Large intestine (tissue), 3 donors: ENCODE measurements around the gene NFIB. TPM values are rescaled to one million over a fixed set of nuclear protein-coding genes. Genes with fewer than 3 reads are reported as not detected.

ENCODE experiments used
- DNase-seq, 2 donors: peaks; one replicate each; pipeline versions ENCODE4 v3.0.0 to v3.0.0-alpha.2; 2013
- H3K27ac ChIP-seq: one replicate; pipeline ENCODE4 v1.5.1; 2013; ENCODE audit warnings: low read length
- H3K27me3 ChIP-seq: 2 replicates; pipeline ENCODE4 v1.6.1; 2013; ENCODE audit warnings: low read length; ENCODE audit not compliant: control insufficient read depth, insufficient read depth
- H3K36me3 ChIP-seq: 2 replicates; pipeline ENCODE4 v1.6.1; 2013; ENCODE audit warnings: low read length; ENCODE audit not compliant: control insufficient read depth, insufficient read depth
- H3K4me1 ChIP-seq: one replicate; pipeline ENCODE4 v1.6.1; 2013; ENCODE audit warnings: low read length; ENCODE audit not compliant: control insufficient read depth, insufficient read depth
- H3K4me3 ChIP-seq: one replicate; pipeline ENCODE4 v1.5.1; 2013; ENCODE audit warnings: low read length
- H3K9me3 ChIP-seq: one replicate; pipeline ENCODE4 v1.6.1; 2013; ENCODE audit warnings: mild to moderate bottlenecking, low read depth, low read length, moderate library complexity; ENCODE audit not compliant: control insufficient read depth
- WGBS: methylation state at CpG from one replicate; pipeline ENCODE4 v1.1.5; 2013; ENCODE audit warnings: low lambda C conversion rate; ENCODE audit not compliant: insufficient coverage; 5-methylcytosine and 5-hydroxymethylcytosine counted together
- polyA plus RNA-seq: library from polyadenylated mRNA; unstranded; fragments of 120-200 nt; gene quantifications from one replicate; pipeline ENCODE4 v1.2.1, GENCODE V29; 2013

Gene NFIB
- polyA plus RNA-seq, 1 donor, result 16.6 TPM

- H3K4me1 ChIP-seq, result peaks cover 10% of the 10 kb centered on the region
- H3K9me3 ChIP-seq, result no peaks in the 10 kb centered on the region
- no peak overlapping the region for H3K4me3 ChIP-seq
- no peaks in the 10 kb centered on the region for H3K36me3 ChIP-seq
- H3K27ac ChIP-seq, result no peak overlapping the region
- no peaks in the 10 kb centered on the region for H3K27me3 ChIP-seq
- WGBS, result no CpG with 5 or more reads among the region's 3 CpGs
- no peak for DNase-seq
Observed at GRCh38 chr9:14214065-14214684, 99.8 kb downstream of the NFIB start.

GRCh38 chr9:14213504-14213903 lies 100.4 kb downstream of the NFIB start:
- no peaks in the 10 kb centered on the region for H3K27me3 ChIP-seq
- no CpG with 5 or more reads among the region's 2 CpGs for WGBS
- H3K4me3 ChIP-seq, result no peak overlapping the region
- DNase-seq, result peak; percentile 54 to 82
- H3K9me3 ChIP-seq, result no peaks in the 10 kb centered on the region
- H3K4me1 ChIP-seq, result peaks cover 10% of the 10 kb centered on the region
- H3K27ac ChIP-seq, result peak overlapping the region; percentile 73
- H3K36me3 ChIP-seq, result no peaks in the 10 kb centered on the region

GRCh38 chr9:14212697-14213420 lies 101.1 kb downstream of the NFIB start:
- 68% methylated on average over 3 of the region's 5 CpGs for WGBS
- no peaks in the 10 kb centered on the region for H3K27me3 ChIP-seq
- peak overlapping the region; percentile 73 for H3K27ac ChIP-seq
- peak in 1 of 2 donors; percentile 66 for DNase-seq
- no peak overlapping the region for H3K4me3 ChIP-seq
- no peaks in the 10 kb centered on the region for H3K9me3 ChIP-seq
- no peaks in the 10 kb centered on the region for H3K36me3 ChIP-seq
- H3K4me1 ChIP-seq, result peaks cover 10% of the 10 kb centered on the region

GRCh38 chr9:14212077-14212476 lies 101.9 kb downstream of the NFIB start:
- Histone ChIP-seq H3K9me3 (no peaks in the 10 kb centered on the region), H3K4me3 (no peak overlapping the region), H3K36me3 (no peaks in the 10 kb centered on the region), H3K27me3 (no peaks in the 10 kb centered on the region), H3K4me1 (peaks cover 10% of the 10 kb centered on the region), H3K27ac (no peak overlapping the region)
- no peak for DNase-seq
- 100% methylated on average over 1 of the region's 1 CpG for WGBS

GRCh38 chr9:14211564-14211963 lies 102.4 kb downstream of the NFIB start:
- 100% methylated on average over 1 of the region's 6 CpGs for WGBS
- H3K4me3 ChIP-seq, result no peak overlapping the region
- H3K4me1 ChIP-seq, result peaks cover 10% of the 10 kb centered on the region
- H3K27ac ChIP-seq, result no peak overlapping the region
- H3K9me3 ChIP-seq, result no peaks in the 10 kb centered on the region
- H3K27me3 ChIP-seq, result no peaks in the 10 kb centered on the region
- no peak for DNase-seq
- H3K36me3 ChIP-seq, result no peaks in the 10 kb centered on the region

GRCh38 chr9:14210428-14210827 lies 103.5 kb downstream of the NFIB start:
- Histone ChIP-seq H3K4me3 (no peak overlapping the region), H3K27me3 (no peaks in the 10 kb centered on the region), H3K27ac (no peak overlapping the region), H3K36me3 (no peaks in the 10 kb centered on the region), H3K9me3 (no peaks in the 10 kb centered on the region), H3K4me1 (peaks cover 10% of the 10 kb centered on the region)
- WGBS, result 60% methylated on average over 3 of the region's 3 CpGs
- DNase-seq, result no peak

- H3K9me3 ChIP-seq, result no peaks in the 10 kb centered on the region
- H3K27ac ChIP-seq, result no peak overlapping the region
- H3K4me1 ChIP-seq, result peaks cover 10% of the 10 kb centered on the region
- DNase-seq, result no peak
- WGBS, result 89% methylated on average over 2 of the region's 8 CpGs
- H3K27me3 ChIP-seq, result no peaks in the 10 kb centered on the region
- H3K4me3 ChIP-seq, result no peak overlapping the region
- H3K36me3 ChIP-seq, result no peaks in the 10 kb centered on the region
Observed at GRCh38 chr9:14209399-14210345, 104.3 kb downstream of the NFIB start.

- DNase-seq, result no peak
- no peaks in the 10 kb centered on the region for H3K4me1 ChIP-seq
- H3K27me3 ChIP-seq, result no peaks in the 10 kb centered on the region
- H3K36me3 ChIP-seq, result no peaks in the 10 kb centered on the region
- no peak overlapping the region for H3K4me3 ChIP-seq
- WGBS, result 80% methylated on average over 1 of the region's 6 CpGs
- no peaks in the 10 kb centered on the region for H3K9me3 ChIP-seq
- H3K27ac ChIP-seq, result no peak overlapping the region
Observed at GRCh38 chr9:14207352-14207995, 106.5 kb downstream of the NFIB start.

GRCh38 chr9:14205463-14205862 lies 108.5 kb downstream of the NFIB start:
- H3K27ac ChIP-seq, result no peak overlapping the region
- no peaks in the 10 kb centered on the region for H3K36me3 ChIP-seq
- H3K27me3 ChIP-seq, result no peaks in the 10 kb centered on the region
- no peak for DNase-seq
- no peak overlapping the region for H3K4me3 ChIP-seq
- WGBS, result no CpG with 5 or more reads among the region's 1 CpG
- H3K9me3 ChIP-seq, result no peaks in the 10 kb centered on the region
- H3K4me1 ChIP-seq, result no peaks in the 10 kb centered on the region
